Hematopoietic multipotent progenitor cell treated with erythropoietin and hydrocortisone succinate and interleukin-3 and kit ligand, for 15 days (in vitro differentiated cells): Measurements from ENCODE around the gene ASB11.
"Not testable (repeated sequence)": the region's sequence is repeated elsewhere in the genome, so short reads cannot be mapped to it uniquely, and the experiment has no call there.

Experiments used
- DNase-seq: peaks from one replicate; pipeline ENCODE4 v3.0.0-alpha.2; 2015; ENCODE audit warnings: low spot score

The ASB11 gene

DNA sequence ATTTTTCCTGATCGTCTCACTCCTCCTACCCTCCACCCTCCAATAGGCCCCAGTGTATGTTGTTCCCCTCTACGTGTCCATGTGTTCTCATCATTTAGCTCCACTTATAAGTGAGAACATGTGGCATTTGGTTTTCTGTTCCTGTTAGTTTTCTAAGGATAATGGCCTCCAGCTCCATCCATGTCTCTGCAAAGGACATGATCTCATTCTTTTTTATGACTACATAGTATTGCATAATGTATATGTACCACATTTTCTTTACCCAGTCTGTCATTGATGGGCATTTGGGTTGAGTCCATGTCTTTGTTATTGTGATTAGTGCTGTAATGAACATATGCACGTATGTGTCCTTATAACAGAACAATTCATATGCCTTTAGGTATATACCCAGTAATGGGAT, 9.5 kb downstream of the ASB11 start:
- DNase-seq = not testable (repeated sequence)

DNA sequence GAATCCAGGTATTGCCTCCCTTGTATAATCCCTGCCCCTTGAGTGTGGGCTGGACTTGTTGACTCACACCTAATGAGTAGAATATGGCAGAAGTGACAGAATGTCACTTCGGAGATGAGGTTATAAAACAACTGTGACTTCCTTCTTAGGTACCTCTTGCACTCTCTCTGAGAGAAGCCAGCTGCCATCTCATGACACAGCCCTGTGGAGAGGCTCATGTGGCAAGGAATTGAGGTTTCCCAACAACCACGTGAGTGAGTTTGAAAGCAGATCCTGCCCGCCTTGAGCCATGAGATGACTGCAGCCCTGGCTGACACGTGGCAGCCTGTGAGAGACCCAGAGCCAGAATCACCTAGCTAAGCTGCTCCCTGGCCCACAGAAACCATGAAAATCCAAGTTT, 13.5 kb downstream of the ASB11 start:
- DNase-seq = no peak

DNA sequence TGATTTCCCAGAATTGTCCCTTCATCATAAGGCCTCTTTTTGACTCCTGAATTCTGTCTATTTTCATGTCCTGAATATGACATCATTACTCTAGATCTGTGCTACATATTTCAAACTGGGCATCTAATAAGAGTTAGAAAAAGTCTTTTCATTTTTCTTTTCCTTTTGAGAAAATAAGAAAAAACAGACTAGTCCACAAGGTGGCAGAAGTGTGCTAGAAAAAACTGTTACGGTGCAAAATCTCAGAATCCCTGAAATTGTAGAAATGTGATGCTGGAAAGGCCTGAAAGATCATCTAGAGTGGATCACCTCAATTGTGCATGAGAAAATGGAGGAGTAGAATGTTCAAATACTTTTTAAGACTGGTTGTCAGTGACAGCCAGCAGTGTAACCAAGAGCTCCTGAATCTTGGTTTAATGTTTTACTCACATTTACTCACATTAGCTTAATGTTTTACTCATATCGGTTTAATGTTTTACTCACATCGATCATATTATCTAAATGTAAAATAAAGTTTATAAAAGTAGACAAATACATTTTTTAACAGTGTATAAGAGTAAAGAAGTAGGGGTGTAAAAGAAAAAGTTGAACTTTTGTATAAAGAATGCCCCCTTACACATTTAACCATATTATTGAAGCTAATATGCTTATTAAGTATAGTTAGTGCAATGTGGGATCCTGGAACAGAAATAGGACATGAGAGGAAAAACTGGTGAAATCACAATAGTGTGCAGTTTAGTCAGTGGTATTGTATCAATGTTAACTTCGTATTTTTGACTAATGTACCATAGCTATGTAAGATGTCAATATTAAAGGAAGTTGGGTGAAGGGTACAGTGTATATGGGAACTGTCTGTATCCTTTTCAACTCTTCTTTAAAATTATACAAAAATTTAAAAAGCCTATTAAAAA, 15.2 kb downstream of the ASB11 start:
- peak; percentile 4 for DNase-seq

DNA sequence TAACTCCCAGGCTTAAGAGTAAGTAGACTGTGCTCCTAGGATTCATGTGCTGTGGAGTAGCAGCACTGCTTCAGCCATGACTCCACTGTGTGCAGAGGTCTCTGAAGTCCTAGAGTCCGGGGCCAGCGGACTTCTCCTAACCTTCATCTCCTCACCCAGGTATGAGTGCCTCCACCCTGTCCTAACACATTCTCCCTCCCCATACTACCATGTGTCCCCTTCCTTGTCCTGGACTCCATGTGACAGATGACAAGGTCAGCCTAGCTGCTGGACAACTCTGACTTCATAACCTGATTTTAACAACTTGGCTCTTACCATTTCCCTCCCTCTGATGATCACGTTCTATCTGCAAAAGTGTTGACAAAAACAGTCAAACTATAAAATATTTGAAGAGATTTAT, 16.7 kb downstream of the ASB11 start:
- no peak for DNase-seq

DNA sequence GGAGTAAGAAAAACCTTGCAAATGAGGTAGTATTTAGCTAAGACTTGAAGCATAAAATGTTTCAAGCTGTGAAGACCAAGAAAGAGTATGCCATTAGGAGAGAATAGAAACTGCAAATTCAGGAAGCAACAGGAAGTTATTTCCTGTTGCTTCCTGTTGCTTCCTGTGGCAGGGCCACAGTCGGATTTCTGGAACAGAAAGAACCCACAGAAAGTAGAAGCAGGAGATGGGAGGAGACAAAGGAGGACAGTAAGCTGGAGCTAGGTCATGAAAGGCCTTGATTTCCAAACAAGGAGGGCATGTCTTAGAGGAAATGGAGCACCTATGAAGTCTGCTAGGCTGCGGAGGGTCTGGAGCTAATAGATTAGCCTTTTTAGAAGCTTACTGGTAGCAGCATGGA, 17.2 kb downstream of the ASB11 start:
- DNase-seq = no peak

DNA sequence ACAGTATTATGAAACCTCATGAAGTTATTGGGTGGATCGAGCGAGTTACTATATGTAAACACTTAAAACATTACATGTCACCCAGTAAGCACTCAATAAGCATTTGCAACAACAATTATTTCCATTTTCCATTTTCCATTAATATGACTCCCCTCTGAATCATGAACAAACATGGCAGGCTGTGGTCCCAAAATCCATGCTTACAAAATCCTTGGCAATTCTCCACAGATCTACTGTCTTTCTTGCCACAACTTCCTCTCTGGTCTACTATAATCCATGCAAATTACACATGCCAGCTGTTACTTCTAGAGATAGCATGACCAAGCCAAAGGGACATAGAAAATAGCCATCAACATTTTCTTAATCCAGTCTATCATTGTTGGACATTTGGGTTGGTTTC, 22.0 kb downstream of the ASB11 start:
- no peak for DNase-seq

DNA sequence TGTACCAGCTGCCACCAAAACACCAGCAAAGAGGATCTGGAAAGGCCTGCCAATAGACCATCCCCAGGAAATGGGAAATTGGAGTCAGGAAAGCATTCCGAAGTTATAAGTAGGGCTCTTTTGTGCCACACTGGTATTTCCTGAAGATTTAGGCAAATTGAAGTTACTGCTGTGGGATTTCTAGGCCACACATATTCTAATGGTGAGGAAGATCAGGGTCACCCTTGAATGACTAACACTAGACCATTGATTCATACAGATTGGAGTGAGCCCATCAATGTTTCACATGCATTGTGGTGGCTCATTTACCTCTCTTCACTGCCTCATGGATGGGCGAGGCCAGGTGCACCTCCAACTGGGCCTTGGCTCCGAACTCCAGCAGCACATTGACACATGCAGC, 22.6 kb downstream of the ASB11 start:
- no peak for DNase-seq

DNA sequence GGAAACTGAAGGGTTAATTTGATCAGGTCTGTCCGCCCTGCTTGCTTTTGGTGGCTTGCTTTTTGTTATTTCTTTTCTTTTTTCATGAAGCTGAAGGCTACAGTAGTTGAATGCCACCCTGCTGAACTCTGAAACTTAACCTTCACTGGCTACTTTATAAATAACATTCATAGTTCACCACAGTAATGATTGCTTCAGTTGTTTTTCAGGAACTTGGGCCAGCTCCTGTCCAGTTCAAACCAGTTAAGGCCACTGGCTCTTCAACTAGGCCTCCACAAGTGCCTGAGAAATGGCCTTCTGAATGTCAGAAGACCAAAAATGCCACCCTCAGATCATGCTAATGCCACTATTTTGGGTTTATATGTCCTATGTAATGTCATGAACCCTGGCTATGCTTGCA, 37.8 kb downstream of the ASB11 start:
- DNase-seq = no peak

DNA sequence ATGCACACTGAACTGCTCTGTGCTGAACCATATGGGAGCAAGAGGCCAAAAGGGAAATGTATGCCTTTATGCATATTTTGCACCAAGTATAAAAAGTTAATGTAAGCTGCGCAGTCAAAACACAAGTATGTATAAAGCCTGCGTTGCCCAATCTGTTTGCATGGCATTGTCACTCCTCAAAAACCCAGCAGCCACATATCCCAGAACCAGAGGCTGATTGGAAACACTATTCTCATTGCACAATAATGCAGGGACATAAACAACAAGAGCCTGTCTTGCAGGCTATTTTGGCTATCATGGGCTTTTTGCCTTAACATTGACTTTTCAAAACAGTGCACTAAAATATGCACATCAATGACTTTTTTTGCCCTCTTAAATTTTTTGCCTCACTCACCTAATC, 40.5 kb downstream of the ASB11 start:
- DNase-seq = no peak

DNA sequence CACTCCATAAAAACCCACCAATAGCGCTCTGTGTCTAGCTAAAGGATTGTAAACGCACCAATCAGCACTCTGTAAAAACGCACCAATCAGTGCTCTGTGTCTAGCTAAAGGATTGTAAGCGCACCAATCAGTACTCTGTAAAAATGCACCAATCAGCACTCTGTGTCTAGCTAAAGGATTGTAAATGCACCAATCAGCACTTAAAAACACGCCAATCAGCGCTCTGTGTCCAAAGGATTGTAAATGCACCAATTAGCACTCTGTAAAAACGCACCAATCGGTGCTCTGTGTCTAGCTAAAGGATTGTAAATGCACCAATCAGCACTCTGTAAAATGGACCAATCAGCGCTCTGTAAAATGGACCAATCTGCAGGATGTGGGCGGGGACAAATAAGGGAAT, 42.2 kb downstream of the ASB11 start:
- DNase-seq = not testable (repeated sequence)

DNA sequence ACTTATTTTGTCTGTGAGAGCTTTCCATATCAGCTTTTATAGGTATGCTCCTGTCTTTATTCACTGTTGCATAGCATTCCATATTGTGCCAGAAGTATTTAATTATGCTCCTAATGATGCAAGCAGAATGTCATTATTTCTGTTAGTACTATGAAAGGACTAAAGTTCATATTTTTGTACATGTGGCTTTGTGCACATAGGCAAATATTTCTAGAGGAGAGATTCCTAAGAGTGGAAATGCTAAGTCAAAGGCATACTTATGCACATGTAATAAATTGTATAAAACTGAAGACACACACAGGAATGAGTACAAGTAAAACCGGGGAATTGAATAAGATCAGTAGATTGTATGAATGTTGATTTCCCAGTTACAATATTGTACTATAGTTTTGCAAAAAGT, 43.7 kb downstream of the ASB11 start:
- no peak for DNase-seq

DNA sequence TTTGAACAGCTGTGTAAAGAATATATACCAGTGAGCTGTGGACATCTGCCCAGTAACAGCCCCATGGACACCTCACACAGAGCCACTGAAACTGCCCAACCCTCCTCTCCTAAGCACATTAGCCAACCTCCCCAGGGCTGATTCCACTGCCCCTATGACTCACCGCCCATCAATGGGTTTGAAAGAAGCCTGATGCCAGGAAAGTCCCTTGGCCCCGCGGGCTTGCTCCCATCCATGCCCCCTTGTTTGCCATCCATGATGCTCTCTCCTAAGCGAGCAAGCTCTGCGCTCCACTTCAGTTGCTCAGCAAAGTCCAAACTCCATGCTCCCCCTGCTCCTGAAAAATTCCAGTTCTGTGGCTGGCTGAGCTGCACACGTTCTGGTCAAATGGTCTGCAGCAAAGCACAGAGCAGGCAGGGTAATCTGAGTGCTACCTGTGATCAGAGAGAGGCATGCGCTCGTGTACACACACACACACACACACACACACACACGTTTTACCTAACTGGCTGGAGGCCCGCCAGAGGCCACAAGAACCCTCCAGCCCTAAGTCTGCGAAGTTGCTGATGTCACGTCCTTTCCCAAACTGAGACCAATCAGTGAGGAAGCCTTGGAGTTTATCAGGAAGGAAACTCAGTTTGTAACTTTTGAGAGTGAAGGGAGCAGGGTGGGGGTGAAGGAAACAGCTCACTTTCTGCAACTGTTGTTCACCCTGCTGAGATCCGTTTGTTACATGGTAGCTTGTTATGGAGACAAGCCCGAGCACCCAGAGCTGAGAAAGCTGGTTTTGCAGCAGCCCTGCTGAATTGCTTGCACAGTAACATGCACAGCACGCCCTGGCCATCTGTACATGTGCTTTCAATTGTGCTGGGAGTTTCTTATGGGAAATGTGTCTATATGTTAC, 45.6 kb downstream of the ASB11 start, which contains the start of gene ASB9:
TSS of gene ASB9 (minus strand) at position 466 of the 904 bp plus-strand sequence. CDS start at position 257, 209 bp downstream.
- DNase-seq = no peak

DNA sequence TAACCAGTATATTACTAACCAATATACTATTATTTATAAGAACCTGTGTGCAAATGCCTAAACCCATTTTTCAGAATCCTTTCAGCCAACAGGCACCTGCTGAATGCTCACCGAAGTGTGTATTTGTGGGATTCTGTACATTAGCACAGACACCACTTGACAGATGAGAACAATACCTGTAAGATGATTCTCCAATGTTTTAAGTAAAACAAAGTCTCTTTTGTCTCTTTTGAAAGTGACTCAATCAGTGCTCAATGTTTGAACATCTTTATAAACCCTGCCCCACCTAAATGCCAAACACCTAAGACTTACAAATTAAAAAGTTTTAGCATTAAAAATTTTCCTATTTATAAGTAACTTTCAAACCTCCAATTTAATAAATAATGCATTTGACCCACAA, 46.3 kb downstream of the ASB11 start:
- DNase-seq = no peak

DNA sequence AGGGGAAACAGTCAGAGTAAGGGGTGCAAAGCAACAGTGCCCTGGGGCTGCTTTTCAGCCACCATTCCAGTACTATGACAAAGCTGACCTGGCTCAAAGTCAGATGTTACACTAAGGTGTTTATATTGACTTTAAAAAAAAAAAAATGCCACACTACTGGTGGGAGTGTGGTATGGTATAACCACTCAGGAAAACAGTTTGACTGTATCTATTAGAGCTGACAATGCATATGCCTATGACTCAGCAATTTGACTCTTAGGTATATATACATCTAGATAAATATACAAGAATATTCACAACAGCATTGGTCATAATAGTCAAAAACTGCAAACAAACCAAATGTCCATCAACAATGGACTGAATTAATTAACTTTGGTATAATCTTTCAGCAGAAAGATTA, 60.6 kb downstream of the ASB11 start:
- DNase-seq = no peak

DNA sequence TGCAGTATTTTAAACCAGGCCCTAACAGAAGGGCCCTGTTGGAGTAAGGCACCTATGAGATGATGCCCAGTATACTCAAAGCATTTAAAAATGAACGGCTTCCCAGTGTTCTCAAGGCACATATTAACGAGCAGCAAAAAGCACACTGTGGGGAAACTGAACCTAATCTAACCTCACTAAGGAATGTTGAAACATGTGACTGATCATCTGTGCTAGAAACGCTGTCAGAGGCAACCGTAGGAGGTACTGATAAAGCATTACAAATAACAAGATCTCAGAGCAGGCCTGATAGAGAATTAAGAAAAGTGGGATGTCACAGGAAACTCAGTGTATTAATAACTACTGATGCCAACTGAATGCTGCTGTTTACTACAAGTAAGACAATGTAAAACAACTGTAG, 69.5 kb downstream of the ASB11 start:
- no peak for DNase-seq

DNA sequence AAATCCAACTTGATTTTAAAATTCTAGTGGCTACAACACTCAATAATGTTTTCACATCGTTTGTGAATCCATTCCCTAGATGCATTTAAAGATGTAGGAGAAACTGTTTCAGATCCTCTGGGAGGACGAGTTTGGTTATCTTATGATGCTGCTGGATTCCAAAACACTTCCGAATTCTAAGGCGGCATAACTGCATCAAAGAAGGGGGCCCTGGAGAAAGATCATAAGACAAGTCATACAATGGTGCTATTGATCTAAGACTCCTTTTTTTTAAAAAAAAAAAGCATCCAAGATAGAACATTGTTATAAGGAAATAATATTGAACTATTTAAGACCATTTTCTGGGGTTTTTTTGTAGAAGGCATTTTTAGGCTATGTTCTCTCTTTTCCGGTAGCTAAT, 71.0 kb downstream of the ASB11 start:
- no peak for DNase-seq

DNA sequence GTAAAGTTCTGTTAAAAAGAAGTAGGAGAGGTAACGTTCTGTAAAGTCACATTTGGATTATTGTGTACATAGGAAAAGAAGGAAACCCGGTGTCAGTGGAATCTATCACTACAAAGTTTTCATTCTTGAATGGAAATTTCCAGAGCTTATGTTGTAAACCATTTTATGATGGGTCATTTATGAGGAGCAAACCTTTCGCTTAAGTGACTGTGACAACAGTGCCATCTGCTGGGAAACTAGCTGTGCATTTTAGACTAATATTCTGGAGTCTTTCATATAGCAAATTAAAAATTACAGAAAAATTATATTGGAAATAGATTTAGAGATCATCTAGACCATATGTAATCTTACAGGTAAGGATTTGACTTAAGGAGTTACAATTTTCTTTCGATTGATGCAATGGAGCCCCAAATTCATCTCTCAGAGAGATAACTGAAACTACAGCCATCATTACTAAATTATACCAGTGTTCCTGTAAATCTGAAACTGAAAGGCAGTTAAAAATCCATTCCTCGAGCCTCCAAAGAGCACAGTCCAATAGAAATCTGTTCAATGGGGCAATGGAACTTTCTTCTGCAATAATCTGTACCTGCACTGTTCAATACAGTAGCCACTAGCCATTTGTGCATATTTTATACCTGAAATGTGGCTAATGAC, 72.4 kb downstream of the ASB11 start:
- peak; percentile 1 for DNase-seq

DNA sequence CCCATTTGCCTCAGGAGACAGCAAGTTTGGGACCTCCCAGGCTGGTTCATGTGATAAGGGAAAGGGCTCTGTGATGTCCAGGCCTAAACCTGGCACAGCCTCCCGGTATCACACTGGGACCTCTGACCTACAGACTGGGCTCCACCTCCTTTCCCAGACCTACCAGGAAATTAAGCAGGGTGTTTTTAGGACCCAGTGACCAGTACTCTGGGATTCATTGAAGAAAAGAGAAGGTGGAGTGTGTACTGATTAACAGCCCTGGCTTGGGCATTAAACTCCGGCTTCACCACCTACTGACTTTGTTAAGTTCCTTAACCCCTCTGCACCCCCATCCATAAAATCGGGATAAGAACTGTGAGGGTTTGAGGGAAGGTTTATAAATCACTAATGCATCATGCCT, 74.1 kb downstream of the ASB11 start:
- DNase-seq = no peak

DNA sequence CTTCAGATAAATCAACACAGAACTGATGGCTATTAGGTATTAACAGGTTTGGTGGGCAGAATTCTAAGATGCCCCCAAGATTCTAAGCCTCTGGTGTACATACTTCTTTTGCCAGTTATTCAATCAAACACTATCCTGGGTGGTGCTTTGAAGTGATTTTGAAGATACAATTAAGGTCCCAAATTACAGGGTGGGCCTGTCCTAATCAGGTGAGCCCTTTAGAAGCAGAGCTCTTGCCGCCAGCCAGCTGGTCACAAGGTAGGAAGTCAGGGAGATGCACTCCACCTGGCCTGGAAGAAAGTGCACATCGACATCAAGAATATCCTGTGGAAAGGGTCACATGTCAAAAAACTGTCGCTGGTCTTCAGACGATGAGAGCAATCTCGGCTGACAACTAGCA, 75.0 kb downstream of the ASB11 start:
- no peak for DNase-seq

DNA sequence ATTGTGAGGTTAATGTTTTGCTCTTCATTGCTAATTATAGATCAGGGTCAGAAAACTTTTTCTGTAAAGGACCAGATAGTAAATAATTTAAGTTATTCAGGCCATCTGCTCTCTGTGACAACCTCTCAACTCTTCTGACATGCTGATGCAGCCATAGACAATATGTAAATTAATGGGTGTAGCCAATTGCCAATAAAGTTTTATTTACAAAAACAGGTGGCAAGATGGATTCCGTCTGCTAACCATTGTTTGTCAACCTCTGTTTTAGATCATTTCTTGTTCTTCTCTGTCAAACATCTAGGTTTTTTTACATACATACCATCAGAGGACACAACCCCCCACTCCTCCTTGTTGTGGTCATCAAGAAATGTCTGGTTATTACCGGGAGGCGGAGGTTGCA, 79.3 kb downstream of the ASB11 start:
- DNase-seq = no peak

DNA sequence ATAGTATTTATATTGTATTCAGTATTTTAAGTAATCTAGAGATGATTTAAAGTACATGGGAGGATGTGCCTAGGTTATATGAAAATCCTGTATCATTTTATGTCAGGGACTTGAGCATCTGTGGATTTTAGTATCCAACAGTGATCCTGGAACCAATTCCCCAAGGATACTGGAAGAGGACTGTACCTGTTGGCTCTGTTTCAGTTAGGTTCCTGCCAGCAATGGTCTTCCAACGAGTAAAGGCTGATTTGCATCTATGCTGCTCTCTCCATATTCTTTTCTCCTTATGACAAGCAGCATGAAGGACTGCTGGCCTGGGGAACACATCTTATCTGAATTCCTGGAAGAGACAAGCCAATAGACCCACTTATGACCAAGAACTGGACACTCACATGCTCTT, 80.4 kb downstream of the ASB11 start:
- DNase-seq = no peak

DNA sequence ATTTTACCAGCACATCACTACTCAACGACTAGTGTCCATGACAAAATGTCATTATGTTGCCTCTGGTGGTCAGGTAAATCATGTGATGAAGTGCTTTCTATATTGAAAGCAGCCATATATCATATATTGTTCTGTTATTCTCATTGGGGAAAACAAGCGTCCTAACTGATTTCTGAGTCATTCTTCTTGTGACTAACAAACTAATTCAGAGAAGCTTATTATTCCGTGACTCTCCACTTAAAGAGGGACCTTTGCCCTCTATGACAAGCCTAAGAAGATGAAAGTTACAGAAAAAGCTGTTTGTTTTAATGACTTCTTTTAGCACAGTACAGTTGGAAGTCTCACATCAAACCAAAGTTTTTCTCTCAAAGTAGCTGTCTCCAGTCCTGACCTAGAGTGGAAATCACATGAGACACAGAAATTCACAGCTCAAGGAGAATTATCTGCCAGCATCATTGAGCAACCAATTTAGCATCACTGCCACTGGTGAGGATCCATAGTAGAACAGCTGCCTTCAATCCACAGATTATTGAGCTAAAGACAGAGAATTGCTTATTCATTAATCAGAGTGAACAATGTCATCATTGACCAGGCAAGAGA, 81.9 kb downstream of the ASB11 start:
- DNase-seq = no peak
